Fibroblast of villous mesenchyme (primary cell): ENCODE data around the gene PSMF1. TPM values are rescaled to one million over a fixed set of nuclear protein-coding genes. Genes with fewer than 3 reads are reported as not detected.

ENCODE experiments used
- DNase-seq: peaks from one replicate; pipeline ENCODE4 v3.0.0-alpha.2; 2010; ENCODE audit warnings: low read depth
- H3K4me3 ChIP-seq: 2 replicates; pipeline ENCODE4 v1.5.1; 2011; ENCODE audit warnings: low read depth, mild to moderate bottlenecking, low read length
- CTCF ChIP-seq: IDR thresholded peaks from 2 replicates; pipeline ENCODE4 v1.5.1; 2012; ENCODE audit warnings: low read depth, mild to moderate bottlenecking, low read length; ENCODE audit not compliant: insufficient read depth
- total RNA-seq: library from RNA; depleted of rRNA; stranded (reverse); fragments of >200 nt; gene quantifications from 2 replicates; pipeline ENCODE4 v1.2.3, GENCODE V29; 2012

The PSMF1 gene
- total RNA-seq, 1 donor, result 35.4 TPM

GRCh38 chr20:1130058-1130694, 11.8 kb downstream of the PSMF1 start:
- no peak overlapping the region for H3K4me3 ChIP-seq
- TF ChIP-seq CTCF, result no peak
- DNase-seq, result no peak

- no peak for TF ChIP-seq CTCF
- no peak overlapping the region for H3K4me3 ChIP-seq
- DNase-seq, result no peak
Measured at GRCh38 chr20:1130847-1131246, 12.4 kb downstream of the PSMF1 start.

GRCh38 chr20:1131354-1131753, 13.0 kb downstream of the PSMF1 start:
- H3K4me3 ChIP-seq, result no peak overlapping the region
- DNase-seq, result no peak
- TF ChIP-seq CTCF, result no peak

GRCh38 chr20:1134355-1134754, 16.0 kb downstream of the PSMF1 start:
- TF ChIP-seq CTCF, result no peak
- no peak overlapping the region for H3K4me3 ChIP-seq
- no peak for DNase-seq

- no peak overlapping the region for H3K4me3 ChIP-seq
- DNase-seq, result no peak
- no peak for TF ChIP-seq CTCF
Measured at GRCh38 chr20:1134836-1135235, 16.4 kb downstream of the PSMF1 start.

- DNase-seq, result no peak
- TF ChIP-seq CTCF, result no peak
Measured at GRCh38 chr20:1137236-1137635, 18.8 kb downstream of the PSMF1 start.

More at GRCh38 chr20:1137236-1137635, 18.8 kb downstream of the PSMF1 start:
- H3K4me3 ChIP-seq, result no peak overlapping the region
